Stimulated activated CD4-positive, alpha-beta T cell treated with anti-CD3 and anti-CD28 coated beads, Interleukin-12 subunit alpha, Interleukin-12 subunit beta, amount 100 ng/mL, for 48 hours (primary cell): ENCODE data around the gene SART3.

ENCODE experiments used
- DNase-seq, 3 donors: peaks; one replicate each; pipeline ENCODE4 v3.0.0-alpha.2; 2020; ENCODE audit warnings: low read depth in 2 of 3, low spot score in 1 of 3

The SART3 gene, protein sequence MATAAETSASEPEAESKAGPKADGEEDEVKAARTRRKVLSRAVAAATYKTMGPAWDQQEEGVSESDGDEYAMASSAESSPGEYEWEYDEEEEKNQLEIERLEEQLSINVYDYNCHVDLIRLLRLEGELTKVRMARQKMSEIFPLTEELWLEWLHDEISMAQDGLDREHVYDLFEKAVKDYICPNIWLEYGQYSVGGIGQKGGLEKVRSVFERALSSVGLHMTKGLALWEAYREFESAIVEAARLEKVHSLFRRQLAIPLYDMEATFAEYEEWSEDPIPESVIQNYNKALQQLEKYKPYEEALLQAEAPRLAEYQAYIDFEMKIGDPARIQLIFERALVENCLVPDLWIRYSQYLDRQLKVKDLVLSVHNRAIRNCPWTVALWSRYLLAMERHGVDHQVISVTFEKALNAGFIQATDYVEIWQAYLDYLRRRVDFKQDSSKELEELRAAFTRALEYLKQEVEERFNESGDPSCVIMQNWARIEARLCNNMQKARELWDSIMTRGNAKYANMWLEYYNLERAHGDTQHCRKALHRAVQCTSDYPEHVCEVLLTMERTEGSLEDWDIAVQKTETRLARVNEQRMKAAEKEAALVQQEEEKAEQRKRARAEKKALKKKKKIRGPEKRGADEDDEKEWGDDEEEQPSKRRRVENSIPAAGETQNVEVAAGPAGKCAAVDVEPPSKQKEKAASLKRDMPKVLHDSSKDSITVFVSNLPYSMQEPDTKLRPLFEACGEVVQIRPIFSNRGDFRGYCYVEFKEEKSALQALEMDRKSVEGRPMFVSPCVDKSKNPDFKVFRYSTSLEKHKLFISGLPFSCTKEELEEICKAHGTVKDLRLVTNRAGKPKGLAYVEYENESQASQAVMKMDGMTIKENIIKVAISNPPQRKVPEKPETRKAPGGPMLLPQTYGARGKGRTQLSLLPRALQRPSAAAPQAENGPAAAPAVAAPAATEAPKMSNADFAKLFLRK

DNA sequence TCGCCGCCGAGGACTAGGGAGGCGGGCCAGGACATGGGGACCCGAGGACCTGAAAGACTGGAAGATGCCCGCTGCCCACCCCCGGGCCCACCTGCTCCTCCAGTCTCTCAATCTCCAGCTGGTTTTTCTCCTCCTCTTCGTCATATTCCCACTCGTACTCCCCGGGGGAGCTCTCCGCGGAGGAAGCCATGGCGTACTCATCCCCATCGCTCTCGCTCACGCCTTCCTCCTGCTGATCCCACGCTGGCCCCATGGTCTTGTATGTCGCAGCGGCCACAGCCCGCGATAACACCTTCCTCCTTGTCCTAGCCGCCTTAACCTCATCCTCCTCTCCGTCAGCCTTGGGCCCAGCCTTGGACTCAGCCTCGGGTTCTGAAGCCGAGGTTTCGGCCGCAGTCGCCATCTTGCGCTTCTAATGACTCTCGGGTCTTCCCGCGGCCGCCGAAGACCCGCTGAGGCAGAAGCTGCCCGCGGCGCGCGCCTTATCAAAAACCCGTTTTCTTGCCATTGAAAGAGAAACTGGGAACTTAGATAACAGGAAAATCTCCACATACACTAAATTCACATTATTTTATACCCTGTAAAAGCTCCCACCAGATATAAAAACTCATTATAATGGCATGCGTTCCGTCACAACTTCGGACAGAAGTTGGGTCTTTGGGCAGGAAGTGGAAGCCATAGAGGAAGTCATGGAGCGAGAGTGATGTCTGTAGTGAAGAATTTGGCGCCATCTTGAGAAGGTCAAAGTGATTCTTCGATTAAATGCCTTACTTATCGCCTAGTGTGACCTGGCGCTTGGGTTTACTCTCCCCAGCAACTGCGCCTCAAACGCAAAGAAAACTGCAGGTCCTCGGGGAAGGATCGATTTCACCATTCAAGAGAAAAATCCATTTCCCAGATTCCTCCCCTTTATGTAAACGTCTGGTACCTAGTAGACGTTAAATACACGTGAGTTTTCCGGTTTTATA, at the start of gene SART3:
Gene SART3 (minus strand): TSS at position 422 of the 968 bp plus-strand sequence. CDS start 19 bp downstream, at position 403.
- peak; percentile 66 to 76 (median 71) for DNase-seq

DNA sequence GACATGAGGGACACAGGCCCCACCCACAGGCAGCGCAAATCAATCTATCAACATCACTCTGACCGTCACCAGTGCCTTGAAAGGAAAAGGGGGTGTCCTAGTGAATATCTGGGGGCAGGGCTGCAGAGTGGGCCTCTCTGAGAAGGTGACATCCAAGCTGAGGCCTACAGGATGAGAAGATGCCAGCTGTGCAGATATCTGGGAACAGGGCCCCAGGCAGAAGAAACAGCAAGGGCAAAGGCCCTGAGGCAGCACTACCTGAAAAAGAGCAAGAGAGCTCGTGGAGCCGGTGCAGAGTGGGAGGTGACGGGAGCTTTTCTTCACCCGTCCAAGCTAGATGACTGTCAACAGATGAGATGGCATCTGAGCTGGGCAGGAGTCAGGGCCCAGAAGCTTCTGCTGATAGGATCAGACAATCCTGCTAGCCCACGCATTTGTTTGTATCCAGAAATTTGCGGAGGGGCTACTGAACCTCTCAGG, 49.4 kb upstream of the SART3 start:
- DNase-seq, result no peak

DNA sequence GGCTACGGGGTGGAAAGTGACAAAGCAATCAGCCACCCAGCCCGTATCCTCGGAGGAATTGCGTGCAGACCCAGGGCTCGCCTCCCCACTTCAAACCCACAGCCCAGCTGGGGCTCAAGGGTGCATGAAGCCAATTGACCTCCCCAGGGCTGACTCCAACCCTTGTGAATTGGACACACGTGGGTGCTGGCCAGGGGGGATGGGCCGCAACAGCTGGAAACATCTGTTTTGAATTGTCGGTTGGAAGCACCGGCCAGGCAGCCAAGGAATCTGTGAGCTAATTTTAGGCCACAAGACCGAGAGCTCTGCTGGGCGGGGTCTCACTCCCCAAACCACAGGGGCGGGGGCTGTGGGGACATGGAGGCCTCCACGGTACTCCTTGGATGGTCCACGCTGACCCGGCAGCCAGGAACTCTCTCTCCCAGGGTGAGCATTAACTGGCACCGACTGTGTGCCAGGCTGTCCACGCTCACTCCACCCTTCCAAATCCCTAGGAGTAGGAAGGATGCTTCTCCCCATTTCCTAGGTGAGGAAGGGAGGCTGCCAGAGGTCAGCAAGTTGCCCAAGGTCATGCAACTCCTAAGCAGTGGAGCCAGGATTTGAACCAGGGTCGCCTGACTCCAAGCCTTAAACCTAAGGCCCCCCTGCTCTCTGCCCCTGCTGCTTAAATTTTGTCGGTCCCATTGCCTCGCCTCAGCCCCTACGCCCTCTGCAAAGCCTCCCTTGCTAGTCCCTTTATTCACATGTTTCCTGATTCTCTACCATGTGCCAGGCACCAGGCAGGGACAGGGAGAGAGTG, 48.8 kb upstream of the SART3 start:
- DNase-seq, result no peak

DNA sequence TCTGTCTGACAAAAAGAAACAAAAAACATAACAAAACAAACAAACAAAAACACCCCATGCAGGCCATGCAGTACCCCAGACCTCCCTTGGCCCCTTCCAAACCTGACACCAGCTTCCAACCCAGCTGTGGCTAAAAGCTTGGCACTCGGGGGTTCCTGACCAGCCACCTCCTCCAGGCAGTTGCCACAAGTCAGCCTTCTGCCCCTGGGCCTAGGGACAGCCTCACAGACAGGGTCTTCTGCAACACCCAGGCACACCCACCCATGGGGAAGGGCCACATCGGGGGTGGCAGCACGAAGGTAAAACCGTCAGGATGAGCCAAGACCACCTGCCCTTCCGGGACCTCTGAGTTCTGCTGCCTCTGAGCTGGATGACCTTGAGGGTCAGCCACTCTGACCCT, 47.6 kb upstream of the SART3 start:
- no peak for DNase-seq

DNA sequence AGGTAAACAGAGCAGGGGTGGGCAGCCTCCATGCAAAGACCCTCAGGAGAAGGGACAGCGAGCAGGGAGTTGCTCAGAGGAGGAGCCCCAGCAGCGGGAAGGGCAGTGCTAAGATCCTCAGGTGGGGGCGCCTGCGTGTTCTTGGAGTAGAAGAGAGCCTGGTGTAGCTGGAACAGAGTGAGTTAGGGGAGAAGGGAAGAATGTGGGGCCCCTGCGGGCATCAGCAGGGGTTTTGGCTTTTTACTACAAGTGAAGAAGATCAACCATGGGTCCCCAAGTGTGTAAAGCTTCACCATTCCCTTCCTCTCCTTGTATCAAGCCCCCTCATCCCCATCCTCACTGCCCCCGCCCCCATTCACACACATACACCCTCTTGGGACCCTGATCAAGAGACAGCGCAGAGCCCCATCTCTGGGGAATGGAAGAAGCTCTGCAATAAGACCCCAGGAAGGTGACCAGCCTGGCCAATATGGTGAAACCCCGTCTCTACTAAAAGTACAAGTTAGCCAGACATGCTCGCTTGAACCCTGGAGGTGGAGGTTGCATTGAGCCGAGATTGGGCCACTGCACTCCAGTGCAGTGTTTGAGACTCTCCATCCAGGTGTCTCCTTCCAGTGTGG, 47.1 kb upstream of the SART3 start:
- no peak for DNase-seq

DNA sequence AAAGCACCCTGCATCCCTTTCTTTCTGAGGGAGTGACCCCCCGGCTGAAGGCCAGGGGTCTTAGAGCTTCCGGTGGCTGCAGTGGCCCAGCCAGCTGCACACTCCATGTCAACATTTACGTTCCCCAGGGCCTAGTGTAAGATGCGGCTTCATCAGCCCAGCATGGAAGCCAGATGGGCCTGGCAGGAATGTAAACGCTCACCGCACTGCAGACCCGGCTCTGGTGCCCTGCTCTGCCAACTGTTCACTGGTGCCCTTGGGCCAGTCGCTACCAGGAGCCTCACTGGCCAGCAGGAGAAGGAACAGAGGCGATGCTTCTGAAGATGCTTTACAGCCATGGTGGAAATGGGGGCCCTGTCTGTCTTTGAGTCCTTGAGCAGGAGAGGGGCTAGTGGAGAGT, 45.5 kb upstream of the SART3 start:
- DNase-seq, result no peak

DNA sequence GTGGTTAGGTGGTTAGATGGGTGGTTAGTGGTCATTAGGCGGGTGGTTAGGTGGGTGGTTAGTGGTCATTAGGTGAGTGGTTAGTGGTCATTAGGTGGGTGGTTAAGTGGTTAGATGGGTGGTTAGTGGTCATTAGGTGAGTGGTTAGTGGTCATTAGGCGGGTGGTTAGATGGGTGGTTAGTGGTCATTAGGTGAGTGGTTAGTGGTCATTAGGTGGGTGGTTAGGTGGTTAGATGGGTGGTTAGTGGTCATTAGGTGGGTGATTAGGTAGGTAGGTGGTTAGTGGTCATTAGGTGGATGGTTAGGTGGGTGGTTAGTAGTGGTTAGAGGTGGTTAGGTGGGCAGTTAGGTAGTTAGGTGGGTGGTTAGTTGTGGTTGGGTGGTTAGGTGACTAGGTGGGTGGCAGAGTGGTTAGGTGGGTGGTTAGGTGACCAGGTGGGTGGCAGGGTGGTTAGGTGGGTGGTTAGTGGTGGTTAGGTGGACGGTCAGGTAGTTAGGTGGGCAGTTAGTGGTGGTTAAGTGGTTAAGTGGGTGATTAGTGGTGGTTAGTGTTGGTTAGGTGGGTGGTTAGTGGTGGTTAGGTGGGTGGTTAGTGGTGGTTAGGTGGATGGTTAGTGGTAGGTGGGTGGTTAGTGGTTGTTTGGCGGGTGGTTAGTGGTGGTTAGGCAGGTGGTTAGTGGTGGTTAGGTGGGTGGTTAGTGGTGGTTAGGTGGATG, 44.9 kb upstream of the SART3 start:
- no peak for DNase-seq

DNA sequence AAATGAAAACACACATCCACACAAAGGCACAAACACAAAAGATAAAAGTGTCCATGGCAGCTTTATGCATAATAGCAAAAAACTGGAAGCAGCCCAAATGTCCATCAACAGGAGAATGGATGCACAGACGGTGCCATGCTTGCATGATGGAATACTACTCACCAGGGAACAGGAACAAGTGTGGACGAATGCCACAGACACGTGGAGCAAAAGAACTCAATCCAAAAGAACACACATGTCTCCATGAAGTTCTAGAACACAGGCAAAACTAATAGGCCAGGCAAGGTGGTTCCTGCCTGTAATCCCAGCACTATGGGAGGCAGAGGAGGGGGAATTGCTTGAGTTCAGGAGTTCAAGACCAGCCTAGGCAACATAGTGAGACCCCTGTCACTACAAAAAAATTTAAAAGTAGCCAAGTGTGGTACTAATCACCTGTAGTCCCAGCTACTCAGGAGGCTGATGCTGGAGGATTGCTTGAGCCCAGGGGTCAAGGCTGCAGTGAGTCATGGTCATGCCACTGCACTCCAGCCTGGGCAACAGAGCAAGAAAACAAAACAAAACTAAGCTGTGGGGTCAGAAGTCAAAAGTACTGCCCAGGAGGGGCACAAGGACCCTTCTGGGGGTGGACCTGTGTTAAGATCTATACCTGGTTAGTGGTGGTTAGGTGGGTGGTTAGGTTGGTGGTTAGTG, 44.2 kb upstream of the SART3 start:
- DNase-seq, result no peak

DNA sequence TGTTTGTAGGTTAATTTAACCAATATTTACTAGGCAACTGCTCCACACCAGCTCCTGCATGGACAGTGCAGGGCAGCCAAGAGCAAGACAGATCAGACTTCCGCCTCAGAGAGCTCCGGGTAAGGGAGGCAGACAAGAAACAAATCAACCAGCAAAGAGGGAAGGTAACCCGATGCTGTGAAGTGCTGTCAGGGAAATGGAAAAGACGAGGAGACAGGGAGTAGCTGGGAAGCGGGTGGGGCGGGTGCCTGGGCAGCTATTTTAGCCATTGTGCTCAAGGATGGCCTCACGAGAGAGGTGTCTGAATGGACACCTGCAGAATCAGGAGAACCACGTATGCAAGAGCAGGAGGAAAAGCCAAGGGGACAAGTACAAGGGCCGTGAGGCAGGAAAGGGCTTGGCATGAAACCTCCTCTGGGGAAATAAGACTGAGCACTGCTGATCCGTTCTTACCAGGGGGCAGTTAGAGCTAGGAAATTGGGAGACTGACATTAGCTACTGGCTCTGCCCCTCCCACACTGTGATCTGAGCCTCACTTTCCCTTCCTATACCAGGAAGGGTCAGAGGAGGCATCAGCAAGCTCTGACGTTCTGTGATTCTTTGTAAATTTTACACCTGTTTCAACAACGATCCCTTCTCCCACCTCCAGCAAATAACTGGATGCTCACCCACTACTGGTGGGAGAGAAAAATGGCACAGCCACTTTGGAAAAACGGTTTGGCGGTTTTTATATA, 43.4 kb upstream of the SART3 start:
- no peak for DNase-seq

DNA sequence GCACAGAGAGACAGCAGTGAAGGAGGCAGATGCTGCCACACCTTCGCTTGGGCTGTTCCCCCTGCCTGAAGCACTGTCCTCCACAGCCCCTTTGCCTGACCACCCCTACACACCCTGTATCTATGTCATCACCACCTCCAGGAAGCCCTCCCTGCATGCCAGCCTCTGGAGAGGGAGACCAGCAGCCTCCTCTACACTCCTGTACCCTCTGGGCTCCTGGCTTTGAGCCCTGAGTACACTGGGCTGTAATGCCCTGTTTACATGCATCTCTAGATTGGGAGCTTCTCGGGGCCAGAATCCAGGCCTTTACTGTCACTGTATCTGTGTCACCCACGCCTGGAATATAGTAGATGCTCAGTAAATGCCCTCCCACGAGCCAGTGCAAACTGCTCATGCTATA, 42.8 kb upstream of the SART3 start:
- DNase-seq, result no peak

DNA sequence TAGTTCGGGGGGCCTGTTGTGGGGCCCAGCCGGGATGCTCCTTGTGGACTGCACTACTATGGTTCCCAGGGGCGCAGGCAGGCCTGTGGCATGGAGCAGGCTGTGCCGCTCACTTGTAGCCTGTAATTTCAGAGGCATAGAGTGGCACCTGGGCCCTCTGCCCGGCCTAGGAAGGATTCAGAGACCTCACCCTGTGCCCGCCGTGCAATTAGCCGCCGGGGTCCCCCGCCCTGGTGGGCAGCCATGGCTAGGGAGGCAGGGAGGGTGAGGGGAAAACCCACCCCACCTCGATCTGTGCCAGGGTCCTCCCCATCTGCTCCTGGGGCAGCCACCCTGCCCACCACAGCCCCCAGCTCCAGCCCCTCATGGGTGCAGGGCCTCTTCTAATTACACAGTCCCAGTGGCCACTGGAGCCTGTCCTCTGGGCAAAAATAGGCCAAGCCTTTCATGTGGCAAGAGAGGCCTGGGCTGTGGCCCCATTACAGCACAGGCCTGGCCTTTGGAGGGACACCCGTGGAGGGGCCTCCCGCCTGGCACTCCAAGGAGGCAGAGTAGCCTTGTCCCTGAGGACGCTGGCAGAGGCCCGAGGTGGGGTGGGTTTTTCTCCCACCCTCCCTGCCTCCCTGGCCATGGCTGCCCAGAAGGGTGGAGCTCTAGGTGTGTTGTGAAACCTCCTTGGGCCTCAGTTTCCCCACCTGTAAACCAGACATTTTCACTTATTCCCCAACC, 42.2 kb upstream of the SART3 start:
- DNase-seq, result no peak

DNA sequence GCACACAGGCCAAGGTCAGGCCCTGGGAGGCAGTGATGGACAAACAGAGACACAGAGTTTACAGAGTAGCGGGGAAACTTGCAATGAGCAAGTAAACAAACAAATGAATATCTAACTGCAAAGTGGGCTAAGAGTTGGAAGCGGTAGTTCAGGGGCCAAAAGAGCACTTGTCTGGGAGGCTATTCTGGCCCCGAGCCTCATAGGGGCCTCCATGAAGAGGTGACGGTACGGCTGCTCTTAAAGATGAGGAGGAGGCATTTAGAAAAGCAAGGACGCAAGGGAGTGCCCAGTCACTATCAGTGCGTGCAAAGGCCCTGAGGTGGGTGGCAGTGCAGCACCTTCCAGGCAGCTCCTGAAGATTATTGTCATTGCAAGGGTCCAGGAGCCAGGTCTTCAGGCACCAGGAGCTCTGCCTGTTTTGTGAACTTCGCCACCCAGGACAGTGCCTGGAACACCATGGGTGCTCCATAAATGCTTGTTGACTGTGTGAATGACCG, 41.3 kb upstream of the SART3 start:
- DNase-seq, result no peak

DNA sequence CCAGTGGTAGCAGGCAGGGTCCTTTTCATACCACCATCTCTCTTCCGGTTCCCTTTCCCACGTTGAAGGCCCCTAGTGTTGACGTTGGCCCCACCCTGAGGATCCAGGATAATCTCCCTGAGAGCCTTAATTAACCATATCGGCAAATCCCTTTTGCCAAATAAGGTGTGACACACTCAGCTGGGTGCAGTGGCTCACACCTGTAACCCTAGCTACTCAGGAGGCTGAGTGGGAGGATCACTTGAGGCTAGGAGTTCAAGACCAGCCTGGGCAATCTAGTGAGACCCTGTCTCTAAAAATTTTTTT, 39.7 kb upstream of the SART3 start:
- DNase-seq, result no peak

DNA sequence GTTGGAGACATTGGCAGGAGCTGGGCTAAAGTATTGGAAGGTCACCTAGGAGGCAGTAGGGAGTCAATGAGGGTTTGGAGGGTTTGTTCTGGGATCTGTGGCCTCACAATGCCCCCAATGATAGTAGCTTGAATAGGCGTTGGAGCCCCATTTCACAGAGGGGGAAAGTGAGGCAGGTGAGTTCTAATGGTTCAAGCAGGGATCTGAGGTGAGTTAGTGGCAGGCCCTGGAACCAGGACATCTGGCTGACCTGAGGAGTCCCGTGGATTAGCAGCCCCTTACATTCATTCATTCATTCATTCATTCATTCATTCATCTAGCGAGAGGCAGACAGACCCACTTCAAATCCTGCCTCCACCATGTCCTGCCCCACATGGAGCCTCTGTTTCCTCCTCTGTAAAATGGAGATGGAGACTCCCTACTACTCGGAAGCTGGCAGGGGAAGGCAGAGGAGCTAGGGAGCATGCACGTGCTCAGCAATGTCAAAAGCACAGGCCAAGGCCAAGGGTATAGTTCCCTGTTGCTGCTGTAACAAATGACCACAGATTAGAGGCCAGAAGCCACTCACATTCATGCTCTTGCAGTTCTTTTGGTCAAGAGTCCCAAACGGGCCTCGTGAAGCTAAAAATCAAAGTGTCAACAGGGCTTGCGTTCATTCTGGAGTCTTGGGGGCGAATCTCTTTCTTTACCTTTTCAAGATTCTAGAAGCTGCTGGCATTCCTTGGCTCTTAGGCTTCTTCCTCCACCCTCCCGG, 39.2 kb upstream of the SART3 start:
- DNase-seq, result no peak

DNA sequence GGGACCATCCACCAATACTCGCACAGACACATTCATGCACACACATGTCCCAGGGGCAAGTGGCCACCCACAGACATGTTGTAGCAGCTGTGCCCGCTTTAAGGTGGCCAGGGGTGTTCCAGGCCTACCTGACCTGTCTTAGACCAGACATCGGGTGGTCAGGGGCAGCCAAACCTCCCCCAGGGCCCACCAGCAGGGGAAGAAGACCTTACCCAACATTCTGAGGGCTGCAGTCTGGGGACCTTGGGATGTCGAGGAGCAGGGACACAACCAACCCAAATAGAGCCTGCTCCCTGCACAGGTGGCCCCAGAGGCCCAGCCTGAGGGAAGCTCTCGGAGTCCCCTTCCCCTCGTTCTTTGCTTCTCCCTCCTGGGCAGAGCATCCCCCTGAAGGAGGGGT, 38.6 kb upstream of the SART3 start:
- no peak for DNase-seq

DNA sequence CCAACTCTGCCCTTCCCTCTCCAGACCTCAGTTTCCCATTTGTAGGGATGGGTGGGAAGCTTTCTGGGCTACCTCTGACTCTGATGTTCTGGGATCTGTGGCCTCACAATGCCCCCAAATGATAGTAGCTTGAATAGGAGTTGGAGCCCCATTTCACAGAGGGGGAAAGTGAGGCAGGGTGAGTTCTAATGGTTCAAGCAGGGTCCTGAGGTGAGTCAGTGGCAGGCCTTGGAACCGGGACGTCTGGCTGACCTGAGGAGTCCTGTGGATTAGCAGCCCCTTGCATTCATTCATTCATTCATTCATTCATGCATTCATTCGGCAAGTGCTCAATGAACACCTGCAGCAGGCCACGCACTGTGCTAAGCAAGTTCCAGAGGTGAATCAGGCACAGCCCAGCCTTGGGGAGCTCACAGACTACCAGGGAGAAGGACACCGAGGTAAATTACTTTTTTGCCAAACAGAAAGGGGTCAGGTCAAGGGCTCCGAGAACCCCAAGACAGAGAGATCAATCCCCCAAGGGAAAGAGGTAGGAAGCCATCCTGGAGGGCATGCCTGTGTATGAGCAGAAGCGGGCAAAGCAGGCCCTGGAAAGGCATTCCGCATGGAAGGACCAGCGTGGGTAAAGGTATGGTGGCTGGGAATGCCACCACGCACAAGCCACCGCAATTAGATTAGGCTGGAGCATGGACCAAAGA, 37.7 kb upstream of the SART3 start:
- no peak for DNase-seq
